ENCODE data around the gene MAP7.

DNA sequence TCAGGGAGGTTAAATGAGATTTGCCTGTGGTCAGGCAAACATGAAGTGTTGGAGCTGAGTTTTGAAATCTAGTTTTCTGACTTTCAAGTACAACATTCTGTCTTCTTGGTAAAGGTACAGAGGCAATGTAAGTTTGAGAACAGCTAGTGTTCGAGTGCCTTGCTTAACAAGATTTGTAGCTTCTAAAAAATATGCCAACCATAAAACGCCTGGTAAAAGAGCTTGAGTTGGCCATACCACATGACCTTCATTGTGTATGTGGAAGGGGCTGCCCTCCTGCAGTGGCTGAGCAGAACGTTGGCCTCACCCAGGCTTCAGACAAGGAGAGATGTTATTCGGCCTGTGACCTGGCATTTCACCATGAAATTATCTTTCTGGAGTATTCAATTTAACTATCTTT, 86.5 kb downstream of the MAP7 start:
- TF ChIP-seq, protein P1, sequence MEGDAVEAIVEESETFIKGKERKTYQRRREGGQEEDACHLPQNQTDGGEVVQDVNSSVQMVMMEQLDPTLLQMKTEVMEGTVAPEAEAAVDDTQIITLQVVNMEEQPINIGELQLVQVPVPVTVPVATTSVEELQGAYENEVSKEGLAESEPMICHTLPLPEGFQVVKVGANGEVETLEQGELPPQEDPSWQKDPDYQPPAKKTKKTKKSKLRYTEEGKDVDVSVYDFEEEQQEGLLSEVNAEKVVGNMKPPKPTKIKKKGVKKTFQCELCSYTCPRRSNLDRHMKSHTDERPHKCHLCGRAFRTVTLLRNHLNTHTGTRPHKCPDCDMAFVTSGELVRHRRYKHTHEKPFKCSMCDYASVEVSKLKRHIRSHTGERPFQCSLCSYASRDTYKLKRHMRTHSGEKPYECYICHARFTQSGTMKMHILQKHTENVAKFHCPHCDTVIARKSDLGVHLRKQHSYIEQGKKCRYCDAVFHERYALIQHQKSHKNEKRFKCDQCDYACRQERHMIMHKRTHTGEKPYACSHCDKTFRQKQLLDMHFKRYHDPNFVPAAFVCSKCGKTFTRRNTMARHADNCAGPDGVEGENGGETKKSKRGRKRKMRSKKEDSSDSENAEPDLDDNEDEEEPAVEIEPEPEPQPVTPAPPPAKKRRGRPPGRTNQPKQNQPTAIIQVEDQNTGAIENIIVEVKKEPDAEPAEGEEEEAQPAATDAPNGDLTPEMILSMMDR (IDR thresholded peaks at IDR 0.05) = no peak
- no peak for TF ChIP-seq POLR2A (IDR thresholded peaks at IDR 0.05)
